Osteocyte (in vitro differentiated cells): ENCODE data around the gene DPH3. TPM values are rescaled to one million over a fixed set of nuclear protein-coding genes. Genes with fewer than 3 reads are reported as not detected.

Source experiments
- DNase-seq: peaks from one replicate; pipeline ENCODE4 v3.0.0; 2021; ENCODE audit warnings: mixed read lengths; ENCODE audit not compliant: unreplicated experiment; ENCODE audit errors: extremely low spot score
- H3K27ac Mint-ChIP-seq: one replicate; pipeline ENCODE4 v1.8.0; 2021; ENCODE audit warnings: mild to moderate bottlenecking, mixed read lengths; ENCODE audit not compliant: unreplicated experiment
- H3K27me3 Mint-ChIP-seq: one replicate; pipeline ENCODE4 v1.8.0; 2021; ENCODE audit warnings: mixed read lengths; ENCODE audit not compliant: unreplicated experiment
- H3K36me3 Mint-ChIP-seq: one replicate; pipeline ENCODE4 v1.8.0; 2021; ENCODE audit warnings: mixed read lengths; ENCODE audit not compliant: unreplicated experiment
- H3K4me1 Mint-ChIP-seq: one replicate; pipeline ENCODE4 v1.8.0; 2021; ENCODE audit warnings: mixed read lengths; ENCODE audit not compliant: unreplicated experiment
- H3K4me3 Mint-ChIP-seq: one replicate; pipeline ENCODE4 v1.8.0; 2021; ENCODE audit warnings: mild to moderate bottlenecking, moderate library complexity, mixed read lengths; ENCODE audit not compliant: unreplicated experiment
- H3K9me3 Mint-ChIP-seq: one replicate; pipeline ENCODE4 v1.8.0; 2021; ENCODE audit warnings: mixed read lengths; ENCODE audit not compliant: unreplicated experiment
- CTCF ChIP-seq: fragments of 200-600 bp; sonication (generic); IDR thresholded peaks from 2 replicates; pipeline ENCODE4 v1.5.0; 2021; ENCODE audit warnings: antibody characterized with exemption, mild to moderate bottlenecking, moderate library complexity
- total RNA-seq: library from RNA; stranded (reverse); gene quantifications from 2 replicates; pipeline ENCODE4 v1.2.1, GENCODE V29; 2021

The DPH3 gene
- total RNA-seq, 1 donor from 2014 or later, result 21.4 TPM

GRCh38 chr3:16302082-16302631, 37.4 kb upstream of the DPH3 start:
- H3K9me3 Mint-ChIP-seq, result peaks cover 6% of the 10 kb centered on the region
- peaks cover 44% of the 10 kb centered on the region for H3K36me3 Mint-ChIP-seq
- H3K4me3 Mint-ChIP-seq, result no peak overlapping the region
- DNase-seq, result no peak
- H3K4me1 Mint-ChIP-seq, result peaks cover 13% of the 10 kb centered on the region
- H3K27ac Mint-ChIP-seq, result no peak overlapping the region
- H3K27me3 Mint-ChIP-seq, result no peaks in the 10 kb centered on the region
- TF ChIP-seq CTCF, result no peak

- TF ChIP-seq CTCF, result no peak
- peaks cover 13% of the 10 kb centered on the region for H3K4me1 Mint-ChIP-seq
- no peak overlapping the region for H3K27ac Mint-ChIP-seq
- peaks cover 11% of the 10 kb centered on the region for H3K9me3 Mint-ChIP-seq
- peaks cover 45% of the 10 kb centered on the region for H3K36me3 Mint-ChIP-seq
- no peak for DNase-seq
- no peaks in the 10 kb centered on the region for H3K27me3 Mint-ChIP-seq
- no peak overlapping the region for H3K4me3 Mint-ChIP-seq
Measured at GRCh38 chr3:16301507-16301906, 36.8 kb upstream of the DPH3 start.

- no peak overlapping the region for H3K4me3 Mint-ChIP-seq
- DNase-seq, result no peak
- peaks cover 13% of the 10 kb centered on the region for H3K4me1 Mint-ChIP-seq
- H3K36me3 Mint-ChIP-seq, result peaks cover 49% of the 10 kb centered on the region
- H3K27me3 Mint-ChIP-seq, result no peaks in the 10 kb centered on the region
- H3K27ac Mint-ChIP-seq, result no peak overlapping the region
- no peak for TF ChIP-seq CTCF
- peaks cover 14% of the 10 kb centered on the region for H3K9me3 Mint-ChIP-seq
Measured at GRCh38 chr3:16300881-16301359, 36.2 kb upstream of the DPH3 start.

GRCh38 chr3:16300307-16300706, 35.6 kb upstream of the DPH3 start:
- Mint-ChIP-seq H3K27ac (no peak overlapping the region), H3K27me3 (no peaks in the 10 kb centered on the region), H3K4me1 (peaks cover 13% of the 10 kb centered on the region), H3K36me3 (peaks cover 53% of the 10 kb centered on the region), H3K4me3 (no peak overlapping the region), H3K9me3 (peaks cover 14% of the 10 kb centered on the region)
- DNase-seq, result no peak
- no peak for TF ChIP-seq CTCF

GRCh38 chr3:16299746-16300145, 35.0 kb upstream of the DPH3 start:
- Mint-ChIP-seq H3K27me3 (no peaks in the 10 kb centered on the region), H3K27ac (no peak overlapping the region), H3K9me3 (peaks cover 14% of the 10 kb centered on the region), H3K4me1 (peaks cover 13% of the 10 kb centered on the region), H3K36me3 (peaks cover 58% of the 10 kb centered on the region), H3K4me3 (no peak overlapping the region)
- no peak for TF ChIP-seq CTCF
- no peak for DNase-seq
